Measurements from ENCODE around the gene EIF1AD. TPM values are rescaled to one million over a fixed set of nuclear protein-coding genes. Genes with fewer than 3 reads are reported as not detected.

The EIF1AD gene
- total and polyA plus RNA-seq, 9 of the 15 experiments (the other 6 are each of a cell fraction or from before 2014, with no cell fraction given): 50.1 to 98.8 (median 58.7) TPM

DNA sequence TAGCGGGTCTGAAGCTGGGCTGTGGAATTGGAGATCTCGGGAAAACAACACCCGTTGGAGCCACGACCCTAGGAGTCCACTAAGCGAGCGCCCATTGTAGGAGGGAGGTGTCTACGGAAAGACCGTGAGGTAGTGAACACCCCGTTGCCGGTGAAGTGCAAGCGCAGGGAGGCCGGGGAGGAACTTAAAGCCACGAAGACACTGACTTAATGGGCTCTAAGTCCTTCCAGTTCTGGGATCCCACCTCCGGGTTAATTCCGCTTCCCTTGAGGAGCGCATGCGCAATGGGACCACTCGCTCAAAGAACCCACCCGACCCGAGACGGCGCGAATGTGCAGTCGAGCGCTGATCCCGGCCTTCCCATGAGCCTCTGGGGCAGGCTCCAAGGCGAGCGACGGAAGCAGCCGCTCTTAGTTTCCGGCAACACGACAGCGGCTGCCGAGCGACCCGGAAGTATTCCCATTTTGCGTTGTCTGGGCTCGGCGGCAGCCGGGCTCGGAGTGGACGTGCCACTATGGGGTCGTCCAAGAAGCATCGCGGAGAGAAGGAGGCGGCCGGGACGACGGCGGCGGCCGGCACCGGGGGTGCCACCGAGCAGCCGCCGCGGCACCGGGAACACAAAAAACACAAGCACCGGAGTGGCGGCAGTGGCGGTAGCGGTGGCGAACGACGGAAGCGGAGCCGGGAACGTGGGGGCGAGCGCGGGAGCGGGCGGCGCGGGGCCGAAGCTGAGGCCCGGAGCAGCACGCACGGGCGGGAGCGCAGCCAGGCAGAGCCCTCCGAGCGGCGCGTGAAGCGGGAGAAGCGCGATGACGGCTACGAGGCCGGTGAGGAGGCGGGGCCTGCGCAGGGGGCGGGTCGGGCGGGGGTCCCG, 40.5 kb downstream of the EIF1AD start, which contains the start of gene SART1 (continued):
- TF ChIP-seq, protein P1, sequence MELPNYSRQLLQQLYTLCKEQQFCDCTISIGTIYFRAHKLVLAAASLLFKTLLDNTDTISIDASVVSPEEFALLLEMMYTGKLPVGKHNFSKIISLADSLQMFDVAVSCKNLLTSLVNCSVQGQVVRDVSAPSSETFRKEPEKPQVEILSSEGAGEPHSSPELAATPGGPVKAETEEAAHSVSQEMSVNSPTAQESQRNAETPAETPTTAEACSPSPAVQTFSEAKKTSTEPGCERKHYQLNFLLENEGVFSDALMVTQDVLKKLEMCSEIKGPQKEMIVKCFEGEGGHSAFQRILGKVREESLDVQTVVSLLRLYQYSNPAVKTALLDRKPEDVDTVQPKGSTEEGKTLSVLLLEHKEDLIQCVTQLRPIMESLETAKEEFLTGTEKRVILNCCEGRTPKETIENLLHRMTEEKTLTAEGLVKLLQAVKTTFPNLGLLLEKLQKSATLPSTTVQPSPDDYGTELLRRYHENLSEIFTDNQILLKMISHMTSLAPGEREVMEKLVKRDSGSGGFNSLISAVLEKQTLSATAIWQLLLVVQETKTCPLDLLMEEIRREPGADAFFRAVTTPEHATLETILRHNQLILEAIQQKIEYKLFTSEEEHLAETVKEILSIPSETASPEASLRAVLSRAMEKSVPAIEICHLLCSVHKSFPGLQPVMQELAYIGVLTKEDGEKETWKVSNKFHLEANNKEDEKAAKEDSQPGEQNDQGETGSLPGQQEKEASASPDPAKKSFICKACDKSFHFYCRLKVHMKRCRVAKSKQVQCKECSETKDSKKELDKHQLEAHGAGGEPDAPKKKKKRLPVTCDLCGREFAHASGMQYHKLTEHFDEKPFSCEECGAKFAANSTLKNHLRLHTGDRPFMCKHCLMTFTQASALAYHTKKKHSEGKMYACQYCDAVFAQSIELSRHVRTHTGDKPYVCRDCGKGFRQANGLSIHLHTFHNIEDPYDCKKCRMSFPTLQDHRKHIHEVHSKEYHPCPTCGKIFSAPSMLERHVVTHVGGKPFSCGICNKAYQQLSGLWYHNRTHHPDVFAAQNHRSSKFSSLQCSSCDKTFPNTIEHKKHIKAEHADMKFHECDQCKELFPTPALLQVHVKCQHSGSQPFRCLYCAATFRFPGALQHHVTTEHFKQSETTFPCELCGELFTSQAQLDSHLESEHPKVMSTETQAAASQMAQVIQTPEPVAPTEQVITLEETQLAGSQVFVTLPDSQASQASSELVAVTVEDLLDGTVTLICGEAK (IDR thresholded peaks at IDR 0.05): peak; percentile 98
- TF ChIP-seq, protein P1 (CRISPR knock-in tag; IDR thresholded peaks at IDR 0.05): no peak
- TF ChIP-seq, protein P2, sequence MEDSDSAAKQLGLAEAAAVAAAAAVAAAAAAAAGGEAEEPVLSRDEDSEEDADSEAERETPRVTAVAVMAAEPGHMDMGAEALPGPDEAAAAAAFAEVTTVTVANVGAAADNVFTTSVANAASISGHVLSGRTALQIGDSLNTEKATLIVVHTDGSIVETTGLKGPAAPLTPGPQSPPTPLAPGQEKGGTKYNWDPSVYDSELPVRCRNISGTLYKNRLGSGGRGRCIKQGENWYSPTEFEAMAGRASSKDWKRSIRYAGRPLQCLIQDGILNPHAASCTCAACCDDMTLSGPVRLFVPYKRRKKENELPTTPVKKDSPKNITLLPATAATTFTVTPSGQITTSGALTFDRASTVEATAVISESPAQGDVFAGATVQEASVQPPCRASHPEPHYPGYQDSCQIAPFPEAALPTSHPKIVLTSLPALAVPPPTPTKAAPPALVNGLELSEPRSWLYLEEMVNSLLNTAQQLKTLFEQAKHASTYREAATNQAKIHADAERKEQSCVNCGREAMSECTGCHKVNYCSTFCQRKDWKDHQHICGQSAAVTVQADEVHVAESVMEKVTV (CRISPR knock-in tag; IDR thresholded peaks at IDR 0.05): no peak
- no peak for TF ChIP-seq ZNF780A (CRISPR knock-in tag; IDR thresholded peaks at IDR 0.05)
- peak; percentile 78; the same call in 1 of the 2 replicates for TF ChIP-seq KAT8 (IDR thresholded peaks at IDR 0.05; ENCODE audit: low read depth)
- peak; percentile 87 for TF ChIP-seq DIDO1 (tag; IDR thresholded peaks at IDR 0.05; ENCODE audit: low read depth)
- TF ChIP-seq, protein P3, sequence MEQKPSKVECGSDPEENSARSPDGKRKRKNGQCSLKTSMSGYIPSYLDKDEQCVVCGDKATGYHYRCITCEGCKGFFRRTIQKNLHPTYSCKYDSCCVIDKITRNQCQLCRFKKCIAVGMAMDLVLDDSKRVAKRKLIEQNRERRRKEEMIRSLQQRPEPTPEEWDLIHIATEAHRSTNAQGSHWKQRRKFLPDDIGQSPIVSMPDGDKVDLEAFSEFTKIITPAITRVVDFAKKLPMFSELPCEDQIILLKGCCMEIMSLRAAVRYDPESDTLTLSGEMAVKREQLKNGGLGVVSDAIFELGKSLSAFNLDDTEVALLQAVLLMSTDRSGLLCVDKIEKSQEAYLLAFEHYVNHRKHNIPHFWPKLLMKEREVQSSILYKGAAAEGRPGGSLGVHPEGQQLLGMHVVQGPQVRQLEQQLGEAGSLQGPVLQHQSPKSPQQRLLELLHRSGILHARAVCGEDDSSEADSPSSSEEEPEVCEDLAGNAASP (IDR thresholded peaks at IDR 0.05): no peak
- TF ChIP-seq KDM4B (IDR thresholded peaks at IDR 0.05; ENCODE audit: borderline replicate concordance in 2 of 2, low read depth in 1 of 2): peak in 1 of 2 experiments; percentile 93; a peak in 1 of 4 replicates
- no peak for TF ChIP-seq ZEB2 (IDR thresholded peaks at IDR 0.05)
- TF ChIP-seq, protein P4, sequence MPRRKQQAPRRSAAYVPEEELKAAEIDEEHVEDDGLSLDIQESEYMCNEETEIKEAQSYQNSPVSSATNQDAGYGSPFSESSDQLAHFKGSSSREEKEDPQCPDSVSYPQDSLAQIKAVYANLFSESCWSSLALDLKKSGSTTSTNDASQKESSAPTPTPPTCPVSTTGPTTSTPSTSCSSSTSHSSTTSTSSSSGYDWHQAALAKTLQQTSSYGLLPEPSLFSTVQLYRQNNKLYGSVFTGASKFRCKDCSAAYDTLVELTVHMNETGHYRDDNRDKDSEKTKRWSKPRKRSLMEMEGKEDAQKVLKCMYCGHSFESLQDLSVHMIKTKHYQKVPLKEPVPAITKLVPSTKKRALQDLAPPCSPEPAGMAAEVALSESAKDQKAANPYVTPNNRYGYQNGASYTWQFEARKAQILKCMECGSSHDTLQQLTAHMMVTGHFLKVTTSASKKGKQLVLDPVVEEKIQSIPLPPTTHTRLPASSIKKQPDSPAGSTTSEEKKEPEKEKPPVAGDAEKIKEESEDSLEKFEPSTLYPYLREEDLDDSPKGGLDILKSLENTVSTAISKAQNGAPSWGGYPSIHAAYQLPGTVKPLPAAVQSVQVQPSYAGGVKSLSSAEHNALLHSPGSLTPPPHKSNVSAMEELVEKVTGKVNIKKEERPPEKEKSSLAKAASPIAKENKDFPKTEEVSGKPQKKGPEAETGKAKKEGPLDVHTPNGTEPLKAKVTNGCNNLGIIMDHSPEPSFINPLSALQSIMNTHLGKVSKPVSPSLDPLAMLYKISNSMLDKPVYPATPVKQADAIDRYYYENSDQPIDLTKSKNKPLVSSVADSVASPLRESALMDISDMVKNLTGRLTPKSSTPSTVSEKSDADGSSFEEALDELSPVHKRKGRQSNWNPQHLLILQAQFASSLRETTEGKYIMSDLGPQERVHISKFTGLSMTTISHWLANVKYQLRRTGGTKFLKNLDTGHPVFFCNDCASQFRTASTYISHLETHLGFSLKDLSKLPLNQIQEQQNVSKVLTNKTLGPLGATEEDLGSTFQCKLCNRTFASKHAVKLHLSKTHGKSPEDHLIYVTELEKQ (CRISPR knock-in tag; IDR thresholded peaks at IDR 0.05): no peak

Data from K562 (cell line).